Activated naive CD8-positive, alpha-beta T cell treated with anti-CD3 and anti-CD28 coated beads, Interleukin-2, amount 10 ng/mL, durations not matched to agents 7 days and 5 days (primary cell): Measurements from ENCODE around the gene SYNGAP1. TPM values are rescaled to one million over a fixed set of nuclear protein-coding genes. Genes with fewer than 3 reads are reported as not detected.
"Not testable (repeated sequence)": the region's sequence is repeated elsewhere in the genome, so short reads cannot be mapped to it uniquely, and the experiment has no call there.

Experiments
- ATAC-seq: fragments of 150-1000 bp; cut with Tn5 transposase; one replicate; pipeline ENCODE4 v1.10.0; 2021; ENCODE audit warnings: low read depth, moderate library complexity
- POLR2A ChIA-PET: fragments of 350-600 bp; sonication (Branson Sonifier 250); formaldehyde crosslinking; loops from one replicate; lab custom pipeline; 2021; ENCODE audit warnings: antibody characterized with exemption; lab: Charles Lee
- DNase-seq: peaks from one replicate; pipeline ENCODE4 v3.0.0; 2021
- H3K27ac Mint-ChIP-seq: one replicate; pipeline ENCODE4 v1.8.0; 2022; ENCODE audit warnings: mild to moderate bottlenecking, mixed read lengths
- H3K27me3 Mint-ChIP-seq: one replicate; pipeline ENCODE4 v1.8.0; 2022; ENCODE audit warnings: mild to moderate bottlenecking, moderate library complexity, mixed read lengths
- H3K36me3 Mint-ChIP-seq: one replicate; pipeline ENCODE4 v1.8.0; 2021; ENCODE audit warnings: mild to moderate bottlenecking, mixed read lengths
- H3K4me1 Mint-ChIP-seq: one replicate; pipeline ENCODE4 v1.8.0; 2021; ENCODE audit warnings: mixed read lengths
- H3K4me3 Mint-ChIP-seq: one replicate; pipeline ENCODE4 v1.8.0; 2022; ENCODE audit warnings: mild to moderate bottlenecking, moderate library complexity, mixed read lengths
- H3K9me3 Mint-ChIP-seq: one replicate; pipeline ENCODE4 v1.8.0; 2021; ENCODE audit warnings: mixed read lengths
- microRNA-seq: library from miRNA; unstranded; fragments of <30 nt; microRNA quantifications from one replicate; pipeline ENCODE4 v1.2.0, GENCODE V29; 2022
- total RNA-seq, 2 experiments: library from RNA; stranded (reverse); gene quantifications; one replicate each; pipeline ENCODE4 v1.2.3, GENCODE V29; 2021

The SYNGAP1 gene
- total RNA-seq, 2 experiments from 2014 or later, result 53.3 to 60.1 TPM

DNA sequence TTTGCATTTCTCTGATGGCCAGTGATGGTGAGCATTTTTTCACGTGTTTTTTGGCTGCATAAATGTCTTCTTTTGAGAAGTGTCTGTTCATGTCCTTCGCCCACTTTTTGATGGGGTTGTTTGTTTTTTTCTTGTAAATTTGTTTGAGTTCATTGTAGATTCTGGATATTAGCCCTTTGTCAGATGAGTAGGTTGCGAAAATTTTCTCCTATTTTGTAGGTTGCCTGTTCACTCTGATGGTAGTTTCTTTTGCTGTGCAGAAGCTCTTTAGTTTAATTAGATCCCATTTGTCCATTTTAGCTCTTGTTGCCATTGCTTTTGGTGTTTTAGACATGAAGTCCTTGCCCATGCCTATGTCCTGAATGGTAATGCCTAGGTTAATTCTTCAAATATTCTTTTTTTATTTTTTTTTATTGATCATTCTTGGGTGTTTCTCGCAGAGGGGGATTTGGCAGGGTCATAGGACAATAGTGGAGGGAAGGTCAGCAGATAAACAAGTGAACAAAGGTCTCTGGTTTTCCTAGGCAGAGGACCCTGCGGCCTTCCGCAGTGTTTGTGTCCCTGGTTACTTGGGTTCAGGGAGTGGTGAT is 64.9 kb downstream of the SYNGAP1 start:
- H3K9me3 Mint-ChIP-seq, H3K4me1 Mint-ChIP-seq, H3K36me3 Mint-ChIP-seq, H3K27ac Mint-ChIP-seq, H3K4me3 Mint-ChIP-seq, ATAC-seq, DNase-seq: not testable (repeated sequence)
- peaks cover 13% of the 10 kb centered on the region for H3K27me3 Mint-ChIP-seq
- POLR2A ChIA-PET, result interaction anchor here (0.7 kb wide), 1 partner anchor 48 kb away, joined by 3 read pairs; no protein-coding TSS in a partner anchor

DNA sequence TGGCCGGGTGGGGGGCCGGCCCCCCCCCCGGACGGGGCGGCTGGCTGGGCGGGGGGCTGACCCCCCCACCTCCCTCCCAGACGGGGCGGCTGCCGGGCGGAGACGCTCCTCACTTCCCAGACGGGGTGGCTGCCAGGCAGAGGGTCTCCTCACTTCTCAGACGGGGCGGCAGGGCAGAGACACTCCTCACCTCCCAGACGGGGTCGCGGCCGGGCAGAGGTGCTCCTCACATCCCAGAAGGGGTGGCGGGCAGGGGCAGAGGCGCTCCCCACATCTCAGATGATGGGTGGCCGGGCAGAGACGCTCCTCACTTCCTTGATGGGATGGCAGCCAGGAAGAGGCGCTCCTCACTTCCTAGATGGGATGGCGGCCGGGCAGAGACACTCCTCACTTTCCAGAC is 65.8 kb downstream of the SYNGAP1 start:
- POLR2A ChIA-PET, H3K27ac Mint-ChIP-seq, H3K9me3 Mint-ChIP-seq, DNase-seq, ATAC-seq, H3K4me3 Mint-ChIP-seq, H3K36me3 Mint-ChIP-seq, H3K4me1 Mint-ChIP-seq: not testable (repeated sequence)
- peaks cover 13% of the 10 kb centered on the region for H3K27me3 Mint-ChIP-seq

DNA sequence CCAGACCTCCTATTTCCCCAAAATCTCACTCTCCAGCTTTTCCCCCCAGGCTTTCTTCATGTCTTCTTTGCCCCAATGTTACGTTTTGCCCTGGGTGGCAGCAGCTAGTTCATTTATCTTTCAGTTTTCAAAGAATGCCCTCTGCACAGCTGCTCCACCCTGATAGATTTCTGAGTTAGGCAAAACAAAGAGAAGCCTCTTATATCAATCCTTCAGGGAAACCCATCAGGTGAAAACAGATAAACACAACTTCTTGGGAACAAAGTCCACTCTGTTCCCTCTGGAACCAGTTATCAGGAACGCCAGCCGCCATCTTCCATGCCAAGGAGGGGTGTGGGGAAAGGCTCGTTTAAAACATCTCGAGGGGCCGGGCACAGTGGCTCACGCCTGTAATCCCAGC is 68.5 kb downstream of the SYNGAP1 start:
- H3K27me3 Mint-ChIP-seq, result peaks cover 11% of the 10 kb centered on the region
- no peaks in the 10 kb centered on the region for H3K4me1 Mint-ChIP-seq
- no peak overlapping the region for H3K4me3 Mint-ChIP-seq
- POLR2A ChIA-PET, result no interaction called here
- H3K9me3 Mint-ChIP-seq, result no peaks in the 10 kb centered on the region
- H3K36me3 Mint-ChIP-seq, result no peaks in the 10 kb centered on the region
- no peak overlapping the region for H3K27ac Mint-ChIP-seq
- ATAC-seq, result no peak
- no peak for DNase-seq

DNA sequence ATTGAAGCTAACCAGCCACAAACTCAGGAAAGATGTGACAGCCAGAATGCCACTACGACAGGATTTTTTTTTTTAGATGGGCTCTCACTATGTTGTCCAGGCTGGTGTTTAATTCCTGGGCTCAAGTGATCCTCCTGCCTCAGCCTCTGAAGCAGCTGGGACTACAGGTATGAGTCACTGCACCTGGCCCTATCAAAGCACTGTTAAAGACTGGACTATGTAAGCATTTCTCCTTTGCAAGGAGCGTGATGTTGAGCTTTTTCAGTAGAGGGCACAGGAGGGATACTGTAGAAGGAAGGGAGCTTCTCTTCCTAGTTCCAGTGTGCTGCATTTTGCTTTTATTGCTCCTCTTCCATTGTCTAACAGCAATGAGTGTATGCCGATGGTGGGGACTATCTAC is 70.3 kb downstream of the SYNGAP1 start:
- DNase-seq (no peak), ATAC-seq (no peak)
- H3K4me3 Mint-ChIP-seq, result no peak overlapping the region
- no peak overlapping the region for H3K27ac Mint-ChIP-seq
- no peaks in the 10 kb centered on the region for H3K9me3 Mint-ChIP-seq
- POLR2A ChIA-PET, result no interaction called here
- H3K4me1 Mint-ChIP-seq, result no peaks in the 10 kb centered on the region
- H3K36me3 Mint-ChIP-seq, result no peaks in the 10 kb centered on the region
- peaks cover 13% of the 10 kb centered on the region for H3K27me3 Mint-ChIP-seq

DNA sequence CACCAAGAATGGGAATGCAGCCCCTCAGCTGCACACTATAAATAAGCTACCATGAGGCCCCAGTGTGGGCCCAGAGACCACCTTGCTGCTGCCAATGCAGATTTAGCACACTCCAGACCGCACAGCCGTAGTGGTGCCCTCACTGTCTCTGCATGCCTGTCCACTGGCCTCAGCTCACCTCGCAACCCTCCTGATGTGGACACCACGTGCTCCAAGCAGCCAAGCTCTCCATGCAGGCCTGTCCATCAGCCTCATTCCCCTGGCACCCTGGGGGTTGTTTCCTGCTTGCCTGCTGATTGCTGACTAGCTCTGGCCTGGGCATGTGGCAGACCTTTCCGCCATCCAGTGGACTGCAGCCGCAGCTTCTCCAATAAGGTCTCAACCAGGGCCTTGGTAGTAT is 70.8 kb downstream of the SYNGAP1 start:
- DNase-seq, result no peak
- no peak overlapping the region for H3K4me3 Mint-ChIP-seq
- H3K27me3 Mint-ChIP-seq, result peaks cover 13% of the 10 kb centered on the region
- no peaks in the 10 kb centered on the region for H3K36me3 Mint-ChIP-seq
- no peaks in the 10 kb centered on the region for H3K4me1 Mint-ChIP-seq
- ATAC-seq, result no peak
- no peaks in the 10 kb centered on the region for H3K9me3 Mint-ChIP-seq
- H3K27ac Mint-ChIP-seq, result no peak overlapping the region
- POLR2A ChIA-PET, result no interaction called here

DNA sequence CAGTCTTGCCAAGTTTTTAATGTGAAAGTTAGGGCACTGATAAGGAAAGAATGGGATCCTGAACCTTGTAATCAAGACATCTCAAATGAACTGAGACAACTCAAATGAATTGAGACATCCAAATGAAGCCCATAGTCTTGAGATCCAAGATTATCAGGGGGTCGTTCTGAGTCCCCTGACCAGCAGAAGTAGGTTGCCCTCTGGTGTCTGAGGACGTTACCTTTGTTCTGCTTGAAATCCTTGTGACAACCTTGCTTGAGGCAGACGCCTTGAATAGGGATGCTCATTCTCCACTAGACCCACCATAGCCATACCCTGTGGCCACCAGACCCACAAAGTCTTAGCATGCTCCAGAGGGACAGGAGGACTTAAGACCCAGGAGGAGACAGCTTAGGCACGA is 72.2 kb downstream of the SYNGAP1 start:
- POLR2A ChIA-PET, result interaction anchor here (0.9 kb wide), 1 partner anchor 41 kb away, joined by 3 read pairs; no protein-coding TSS in a partner anchor
- no peaks in the 10 kb centered on the region for H3K9me3 Mint-ChIP-seq

DNA sequence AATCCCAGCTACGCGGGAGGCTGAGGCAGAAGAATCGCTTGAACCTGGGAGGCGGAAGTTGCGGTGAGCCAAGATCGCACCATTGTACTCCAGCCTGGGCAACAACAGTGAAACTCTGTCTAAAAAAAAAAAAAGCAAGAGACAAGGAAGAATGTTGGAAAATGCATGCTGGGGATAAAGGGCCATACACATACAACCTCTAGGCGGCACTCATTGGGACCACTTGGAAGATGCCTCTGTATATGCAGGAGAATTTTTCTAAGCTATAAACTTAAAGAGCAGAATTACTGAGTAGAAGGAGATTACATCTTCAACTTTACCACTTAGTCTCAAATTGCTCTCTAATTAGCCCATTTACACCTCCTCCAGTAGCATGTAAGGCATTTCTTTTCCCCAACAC is 77.3 kb downstream of the SYNGAP1 start:
- POLR2A ChIA-PET, result no interaction called here
- no peak overlapping the region for H3K4me3 Mint-ChIP-seq
- H3K9me3 Mint-ChIP-seq, result no peaks in the 10 kb centered on the region
- DNase-seq (no peak), ATAC-seq (no peak)
- H3K27ac Mint-ChIP-seq, result no peak overlapping the region
- peaks cover 6% of the 10 kb centered on the region for H3K27me3 Mint-ChIP-seq
- no peaks in the 10 kb centered on the region for H3K36me3 Mint-ChIP-seq
- H3K4me1 Mint-ChIP-seq, result no peaks in the 10 kb centered on the region

More for the DNA sequence above, 72.2 kb downstream of the SYNGAP1 start:
- Mint-ChIP-seq H3K36me3 (no peaks in the 10 kb centered on the region), H3K27me3 (peaks cover 15% of the 10 kb centered on the region), H3K4me1 (no peaks in the 10 kb centered on the region), H3K4me3 (no peak overlapping the region), H3K27ac (no peak overlapping the region)
- no peak for ATAC-seq
- no peak for DNase-seq

DNA sequence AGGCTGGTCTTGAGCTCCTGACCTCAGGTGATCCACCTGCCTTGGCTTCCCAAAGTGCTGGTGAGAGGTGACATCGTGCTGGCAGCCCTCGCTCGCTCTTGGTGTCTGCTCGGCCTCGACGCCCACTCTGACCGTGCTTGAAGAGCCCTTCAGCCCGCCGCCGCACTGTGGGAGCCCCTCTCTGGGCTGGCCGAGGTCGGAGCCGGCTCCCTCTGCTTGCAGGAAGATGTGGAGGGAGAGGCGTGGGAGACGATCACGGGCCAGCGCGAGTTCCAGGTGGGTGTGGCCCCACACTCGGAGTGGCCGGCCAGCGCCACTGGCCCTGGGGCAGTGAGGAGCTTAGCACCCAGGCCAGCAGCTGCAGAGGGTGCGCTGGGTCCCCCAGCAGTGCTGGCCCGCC is 82.6 kb downstream of the SYNGAP1 start:
- peaks cover 2% of the 10 kb centered on the region for H3K9me3 Mint-ChIP-seq
- no peaks in the 10 kb centered on the region for H3K4me1 Mint-ChIP-seq
- no peaks in the 10 kb centered on the region for H3K36me3 Mint-ChIP-seq
- H3K27me3 Mint-ChIP-seq, result peaks cover 2% of the 10 kb centered on the region
- POLR2A ChIA-PET, result no interaction called here
- no peak overlapping the region for H3K27ac Mint-ChIP-seq
- ATAC-seq, result no peak
- no peak for DNase-seq
- no peak overlapping the region for H3K4me3 Mint-ChIP-seq

DNA sequence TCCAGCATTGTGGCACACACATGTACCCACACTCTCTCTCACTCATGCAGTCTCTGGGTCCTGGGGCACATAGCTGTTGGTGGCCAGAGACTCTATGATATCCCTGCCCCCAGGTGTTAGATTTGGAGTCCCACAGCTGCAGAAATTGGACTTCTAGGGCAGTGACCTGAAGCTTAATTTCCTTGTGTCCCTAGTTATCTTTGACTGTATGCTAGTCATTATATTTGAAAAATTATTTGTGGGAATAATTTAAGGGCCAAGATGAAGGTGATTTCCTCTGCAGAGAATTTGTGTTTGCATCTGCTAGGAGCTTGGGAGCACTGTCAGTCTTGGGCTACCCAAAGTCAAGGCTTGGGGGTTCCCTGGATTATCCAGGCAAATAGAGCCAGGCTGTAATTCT is 84.6 kb downstream of the SYNGAP1 start:
- Mint-ChIP-seq H3K27me3 (peaks cover 3% of the 10 kb centered on the region), H3K36me3 (no peaks in the 10 kb centered on the region), H3K9me3 (peaks cover 2% of the 10 kb centered on the region), H3K27ac (no peak overlapping the region), H3K4me1 (no peaks in the 10 kb centered on the region), H3K4me3 (no peak overlapping the region)
- no peak for ATAC-seq
- DNase-seq, result no peak
- POLR2A ChIA-PET, result no interaction called here

Small RNA genes lying within 50 kb of the gene (microRNA-seq; reads per million reads assigned to microRNA genes)
- gene MIR5004, result not detected

Other genes with a start within 250 kb of the SYNGAP1 start
- 1 to 10 TPM in 1 of 2 experiments, under 1 TPM in 1; 1.00 to 1.1 TPM for gene COL11A2, start 227.6 kb upstream of the SYNGAP1 start, total RNA-seq
- 10 to 100 TPM; 54.6 to 60.0 TPM for gene RXRB, start 219.4 kb upstream of the SYNGAP1 start, total RNA-seq
- gene SLC39A7, start 219.2 kb upstream of the SYNGAP1 start, total RNA-seq, result 10 to 100 TPM; 41.7 to 44.8 TPM
- 10 to 100 TPM; 21.1 to 21.8 TPM for gene HSD17B8, start 215.4 kb upstream of the SYNGAP1 start, total RNA-seq
- gene RING1, start 211.6 kb upstream of the SYNGAP1 start, total RNA-seq, result 10 to 100 TPM; 41.2 to 41.8 TPM
- gene VPS52, start 148.2 kb upstream of the SYNGAP1 start, total RNA-seq, result 10 to 100 TPM; 72.3 to 76.0 TPM
- gene RPS18, start 148.0 kb upstream of the SYNGAP1 start, total RNA-seq, result 1,000 to 10,000 TPM; 3,300 to 3,409 TPM
- gene B3GALT4, start 142.9 kb upstream of the SYNGAP1 start, total RNA-seq, result 10 to 100 TPM; 32.0 to 35.4 TPM
- gene WDR46, start 130.8 kb upstream of the SYNGAP1 start, total RNA-seq, result 10 to 100 TPM; 50.0 to 58.0 TPM
- gene PFDN6, start 130.5 kb upstream of the SYNGAP1 start, total RNA-seq, result 10 to 100 TPM; 53.3 to 54.7 TPM
- gene RGL2, start 121.1 kb upstream of the SYNGAP1 start, total RNA-seq, result 10 to 100 TPM; 65.4 to 65.5 TPM
- 100 to 1,000 TPM; 250 to 257 TPM for gene TAPBP, start 106.0 kb upstream of the SYNGAP1 start, total RNA-seq
- gene ZBTB22, start 102.3 kb upstream of the SYNGAP1 start, total RNA-seq, result 10 to 100 TPM; 20.9 to 24.5 TPM
- gene DAXX, start 97.1 kb upstream of the SYNGAP1 start, total RNA-seq, result 100 to 1,000 TPM; 108 to 117 TPM
- gene KIFC1, start 28.2 kb upstream of the SYNGAP1 start, total RNA-seq, result 100 to 1,000 TPM; 117 to 127 TPM
- gene PHF1, start 9.1 kb upstream of the SYNGAP1 start, total RNA-seq, result 100 to 1,000 TPM in 1 of 2 experiments, 10 to 100 TPM in 1; 98.3 to 105 TPM
- gene CUTA, start 2.0 kb upstream of the SYNGAP1 start, total RNA-seq, result 100 to 1,000 TPM; 202 to 209 TPM
- gene ZBTB9, start 34.5 kb downstream of the SYNGAP1 start, total RNA-seq, result 1 to 10 TPM; 9.1 to 9.8 TPM
- gene BAK1, start 160.2 kb downstream of the SYNGAP1 start, total RNA-seq, result 10 to 100 TPM; 48.0 to 48.1 TPM
- 10 to 100 TPM; 61.4 to 61.8 TPM for gene ITPR3, start 201.3 kb downstream of the SYNGAP1 start, total RNA-seq